ENCODE results near the gene PNMA6F.

PNMA6F gene

DNA sequence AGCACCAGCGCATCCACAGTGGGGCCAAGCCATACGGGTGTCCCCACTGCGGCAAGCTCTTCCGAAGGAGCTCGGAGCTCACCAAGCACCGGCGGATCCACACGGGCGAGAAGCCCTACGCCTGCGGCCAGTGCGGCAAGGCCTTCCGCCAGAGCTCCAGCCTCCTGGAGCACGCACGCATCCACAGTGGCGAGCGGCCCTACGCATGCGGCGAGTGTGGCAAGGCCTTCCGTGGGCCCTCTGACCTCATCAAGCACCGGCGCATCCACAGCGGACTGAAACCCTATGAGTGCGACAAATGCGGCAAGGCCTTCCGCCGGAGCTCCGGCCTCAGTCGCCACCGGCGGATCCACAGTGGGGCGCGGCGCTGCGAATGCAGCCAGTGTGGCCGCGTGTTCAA is 26.0 kb upstream of the PNMA6F start:
- TF ChIP-seq, protein P1, sequence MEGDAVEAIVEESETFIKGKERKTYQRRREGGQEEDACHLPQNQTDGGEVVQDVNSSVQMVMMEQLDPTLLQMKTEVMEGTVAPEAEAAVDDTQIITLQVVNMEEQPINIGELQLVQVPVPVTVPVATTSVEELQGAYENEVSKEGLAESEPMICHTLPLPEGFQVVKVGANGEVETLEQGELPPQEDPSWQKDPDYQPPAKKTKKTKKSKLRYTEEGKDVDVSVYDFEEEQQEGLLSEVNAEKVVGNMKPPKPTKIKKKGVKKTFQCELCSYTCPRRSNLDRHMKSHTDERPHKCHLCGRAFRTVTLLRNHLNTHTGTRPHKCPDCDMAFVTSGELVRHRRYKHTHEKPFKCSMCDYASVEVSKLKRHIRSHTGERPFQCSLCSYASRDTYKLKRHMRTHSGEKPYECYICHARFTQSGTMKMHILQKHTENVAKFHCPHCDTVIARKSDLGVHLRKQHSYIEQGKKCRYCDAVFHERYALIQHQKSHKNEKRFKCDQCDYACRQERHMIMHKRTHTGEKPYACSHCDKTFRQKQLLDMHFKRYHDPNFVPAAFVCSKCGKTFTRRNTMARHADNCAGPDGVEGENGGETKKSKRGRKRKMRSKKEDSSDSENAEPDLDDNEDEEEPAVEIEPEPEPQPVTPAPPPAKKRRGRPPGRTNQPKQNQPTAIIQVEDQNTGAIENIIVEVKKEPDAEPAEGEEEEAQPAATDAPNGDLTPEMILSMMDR (IDR thresholded peaks at IDR 0.05; ENCODE audit: extremely low read depth, missing control alignments): no peak
- DNase-seq (ENCODE audit: low spot score): no peak

DNA sequence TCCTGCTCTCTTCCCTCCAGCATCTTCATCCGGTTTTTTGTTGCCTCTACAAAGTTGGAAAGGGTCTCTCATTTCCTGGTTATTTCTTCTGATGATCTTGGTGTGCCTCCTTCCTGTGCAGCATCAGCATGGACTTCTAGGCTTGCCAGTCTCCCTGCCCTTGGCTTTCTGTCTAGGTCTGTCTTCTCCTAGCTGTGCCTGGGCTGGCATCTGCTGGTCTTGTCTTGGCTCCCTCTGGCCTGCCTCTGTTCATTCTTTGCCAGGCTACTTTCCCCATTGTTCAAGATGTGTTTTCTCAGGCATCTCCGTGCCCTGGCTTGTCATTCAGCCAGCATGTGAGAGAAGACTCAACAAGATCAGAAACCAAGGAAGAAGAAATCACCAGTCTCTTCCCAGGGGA is 22.1 kb upstream of the PNMA6F start:
- TF ChIP-seq, protein P1 (IDR thresholded peaks at IDR 0.05; ENCODE audit: extremely low read depth, missing control alignments): no peak
- no peak for DNase-seq (ENCODE audit: low spot score)

DNA sequence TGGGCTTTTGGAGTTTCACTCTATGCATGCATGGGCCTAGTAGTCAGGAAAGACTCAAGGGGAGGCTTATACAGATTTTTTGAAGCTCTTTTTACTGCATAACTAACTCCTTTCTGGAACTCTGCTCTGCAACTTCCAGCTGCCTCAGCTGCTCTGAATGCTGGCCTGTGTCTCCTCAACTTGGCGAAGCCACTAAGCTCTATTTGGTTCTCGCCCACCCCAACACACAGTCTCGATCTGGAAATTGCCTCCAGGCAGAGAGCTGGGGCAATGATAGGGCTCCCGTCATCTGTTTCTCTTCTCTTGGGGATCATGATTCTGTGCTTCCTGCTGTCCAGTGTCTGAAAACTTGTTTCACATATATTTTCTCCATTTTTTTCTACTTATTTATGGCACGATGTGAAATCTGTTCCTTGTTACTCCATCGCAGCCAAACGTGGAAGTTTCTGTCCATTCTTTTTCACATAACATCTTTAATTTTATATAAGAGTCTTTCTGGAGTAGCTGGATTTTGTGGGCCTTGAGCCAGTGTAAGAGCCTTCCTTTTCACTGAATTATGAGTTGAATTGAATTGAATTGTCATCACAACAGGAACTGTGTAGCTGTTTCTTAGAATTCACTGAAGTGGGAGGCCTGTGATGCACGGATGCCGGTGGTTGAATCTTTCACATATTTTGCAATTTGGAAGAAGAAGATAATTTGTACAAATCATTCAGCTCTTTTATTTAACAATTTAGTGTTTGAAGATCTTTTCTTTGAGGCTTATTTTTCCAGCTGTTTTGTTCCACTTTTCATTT is 21.4 kb upstream of the PNMA6F start:
- no peak for DNase-seq (ENCODE audit: low spot score)
- TF ChIP-seq, protein P1 (IDR thresholded peaks at IDR 0.05; ENCODE audit: extremely low read depth, missing control alignments): no peak

DNA sequence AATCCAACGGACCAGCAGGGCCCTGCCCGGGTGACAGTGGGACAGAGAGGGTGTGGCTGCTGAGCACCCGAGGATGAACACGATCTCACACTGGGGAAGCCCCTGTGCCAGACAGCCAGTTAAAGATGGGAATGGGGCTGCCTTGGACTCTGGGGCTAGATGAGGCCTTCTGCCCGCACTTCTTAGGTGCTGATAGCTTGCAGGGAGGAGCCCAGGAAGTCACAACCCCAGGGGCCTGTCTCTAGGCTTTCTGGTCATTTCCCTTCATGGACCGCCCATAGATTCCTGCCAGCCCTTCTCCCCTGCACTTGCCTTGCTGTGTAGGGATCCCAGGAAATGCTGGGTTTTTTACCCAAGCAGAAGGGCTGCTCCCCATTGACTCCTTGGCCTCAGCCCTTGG is 18.5 kb upstream of the PNMA6F start:
- TF ChIP-seq, protein P1 (IDR thresholded peaks at IDR 0.05; ENCODE audit: extremely low read depth, missing control alignments): no peak
- DNase-seq (ENCODE audit: low spot score): no peak

DNA sequence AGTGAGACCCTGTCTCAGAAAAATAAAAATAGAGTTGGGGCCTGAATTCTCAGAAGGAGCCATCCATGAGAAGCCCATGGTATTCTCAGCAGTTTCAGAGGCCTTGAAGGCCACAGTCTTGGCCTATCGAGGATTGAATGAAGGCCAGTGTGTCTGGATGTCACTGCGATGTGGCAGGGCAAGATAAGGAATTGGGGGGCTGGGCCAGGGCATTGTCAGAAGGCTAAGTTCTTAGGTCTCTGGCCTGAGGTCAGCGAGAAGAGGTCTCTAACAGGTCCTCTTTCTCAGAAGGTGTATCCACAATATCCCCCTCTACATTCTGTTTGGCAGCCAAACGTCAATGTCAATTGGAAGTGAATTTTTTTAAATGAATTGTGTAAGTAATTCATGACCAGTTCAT is 18.1 kb upstream of the PNMA6F start:
- no peak for DNase-seq (ENCODE audit: low spot score)
- TF ChIP-seq, protein P1 (IDR thresholded peaks at IDR 0.05; ENCODE audit: extremely low read depth, missing control alignments): no peak

DNA sequence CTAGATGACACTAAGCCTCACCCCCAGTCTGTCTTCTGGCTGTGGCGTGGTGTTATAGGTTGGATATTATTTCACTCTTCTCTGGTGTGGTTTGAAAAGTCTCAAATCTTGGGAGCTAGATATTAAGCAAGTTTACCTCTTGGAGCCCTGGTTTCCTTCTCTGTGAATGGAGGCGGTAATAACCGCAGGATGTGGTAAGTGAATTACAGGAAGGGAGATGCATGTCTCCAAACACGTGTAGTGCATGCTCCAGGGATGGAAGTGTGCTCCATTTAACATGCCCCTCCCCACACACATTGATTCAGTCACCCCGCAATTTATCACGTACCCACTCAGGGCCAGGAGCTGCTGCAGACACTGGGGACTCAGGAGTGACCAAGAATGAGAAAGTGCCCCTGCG is 17.3 kb upstream of the PNMA6F start:
- TF ChIP-seq, protein P1 (IDR thresholded peaks at IDR 0.05; ENCODE audit: extremely low read depth, missing control alignments): no peak

DNA sequence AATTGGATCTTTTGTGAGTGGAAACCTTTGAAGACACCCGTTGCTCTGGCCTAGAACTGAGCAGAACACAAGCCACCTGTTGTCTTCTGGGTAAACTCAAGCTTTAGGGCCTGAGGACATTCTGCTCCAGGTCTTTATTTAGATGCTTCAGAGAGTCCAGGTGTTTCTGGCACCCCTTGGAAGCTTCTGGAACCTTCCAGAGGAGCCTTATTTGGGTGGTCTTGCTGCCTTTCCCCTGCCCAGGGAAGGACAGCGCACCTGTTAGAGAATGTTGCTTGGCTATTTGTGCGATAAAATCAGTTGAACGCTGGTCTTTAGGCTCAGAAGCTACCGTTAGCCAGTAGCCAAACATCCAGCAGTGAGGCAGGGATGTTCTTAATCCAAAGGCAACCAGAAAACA is 15.4 kb upstream of the PNMA6F start:
- DNase-seq (ENCODE audit: low spot score): no peak
- TF ChIP-seq, protein P1 (IDR thresholded peaks at IDR 0.05; ENCODE audit: extremely low read depth, missing control alignments): no peak

More for the DNA sequence above, 17.3 kb upstream of the PNMA6F start:
- DNase-seq (ENCODE audit: low spot score): no peak
